Right lobe of liver (tissue), 4 donors: Measurements from ENCODE around the gene BBX.

Experiments used
- CTCF ChIP-seq, 4 donors: fragments of 200-600 bp in 3 of 4; fragments of 450-650 bp in 1 of 4; IDR thresholded peaks; one replicate each; pipeline versions ENCODE4 v1.5.1 to v1.8.0; 2016 to 2022; ENCODE audit warnings: antibody characterized with exemption in 4 of 4, mild to moderate bottlenecking in 2 of 4
- POLR2A ChIP-seq: fragments of 450-650 bp; IDR thresholded peaks from one replicate; pipeline ENCODE4 v1.6.1; 2017; ENCODE audit warnings: antibody characterized with exemption, mild to moderate bottlenecking
- donor health status: DM: no; HTN: no; CAD: no.
- donor health status: DM: no; HTN: no; CAD: no.
- donor health status: DM: no; HTN: yes; CAD: no.

- TF ChIP-seq POLR2A (no peak), CTCF (IDR thresholded peaks at IDR 0.05) (no peak)
These were observed 160.7 kb downstream of the BBX start for GRCh38 chr3:107683447-107683846.
